Measurements from ENCODE around the gene AQP5.

The AQP5 gene

DNA sequence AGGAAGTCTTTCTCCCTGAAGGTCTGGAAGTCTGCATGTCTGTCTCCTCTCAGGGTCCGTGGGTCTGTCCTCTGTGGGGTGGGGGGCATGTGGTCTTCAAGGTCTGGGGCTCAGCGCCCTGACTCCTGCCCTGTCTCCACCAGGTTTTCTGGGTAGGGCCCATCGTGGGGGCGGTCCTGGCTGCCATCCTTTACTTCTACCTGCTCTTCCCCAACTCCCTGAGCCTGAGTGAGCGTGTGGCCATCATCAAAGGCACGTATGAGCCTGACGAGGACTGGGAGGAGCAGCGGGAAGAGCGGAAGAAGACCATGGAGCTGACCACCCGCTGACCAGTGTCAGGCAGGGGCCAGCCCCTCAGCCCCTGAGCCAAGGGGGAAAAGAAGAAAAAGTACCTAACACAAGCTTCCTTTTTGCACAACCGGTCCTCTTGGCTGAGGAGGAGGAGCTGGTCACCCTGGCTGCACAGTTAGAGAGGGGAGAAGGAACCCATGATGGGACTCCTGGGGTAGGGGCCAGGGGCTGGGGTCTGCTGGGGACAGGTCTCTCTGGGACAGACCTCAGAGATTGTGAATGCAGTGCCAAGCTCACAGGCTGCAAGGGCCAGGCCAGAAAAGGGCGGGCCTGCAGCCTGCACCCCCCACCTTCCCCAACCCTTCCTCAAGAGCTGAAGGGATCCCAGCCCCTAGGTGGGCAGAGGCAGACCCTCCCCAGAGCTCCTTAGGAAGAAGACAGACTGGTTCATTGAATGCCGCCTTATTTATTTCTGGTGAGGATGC is 3.4 kb downstream of the AQP5 start:
- no peak for DNase-seq (ENCODE audit: low spot score)

DNA sequence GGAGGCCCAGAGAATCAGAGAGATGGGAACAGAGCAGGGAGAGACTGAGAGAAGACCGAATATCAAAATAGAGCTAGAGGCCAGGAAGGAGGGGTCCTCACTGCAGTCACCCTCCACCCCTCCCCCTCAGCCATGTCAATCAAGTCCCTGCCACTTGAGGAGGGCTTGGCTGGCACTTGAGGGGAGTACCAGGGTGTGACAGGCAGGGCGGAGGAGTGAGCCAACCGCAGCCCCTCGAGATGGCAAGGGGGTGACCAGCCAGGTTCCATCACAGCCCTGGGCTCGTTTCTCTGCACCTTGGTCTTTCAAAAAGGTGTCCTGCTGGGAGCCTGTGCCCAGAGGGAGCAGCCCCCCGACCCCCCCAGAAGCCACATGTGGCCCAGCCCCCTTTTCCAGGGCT is 4.2 kb downstream of the AQP5 start:
- no peak for DNase-seq (ENCODE audit: low spot score)

DNA sequence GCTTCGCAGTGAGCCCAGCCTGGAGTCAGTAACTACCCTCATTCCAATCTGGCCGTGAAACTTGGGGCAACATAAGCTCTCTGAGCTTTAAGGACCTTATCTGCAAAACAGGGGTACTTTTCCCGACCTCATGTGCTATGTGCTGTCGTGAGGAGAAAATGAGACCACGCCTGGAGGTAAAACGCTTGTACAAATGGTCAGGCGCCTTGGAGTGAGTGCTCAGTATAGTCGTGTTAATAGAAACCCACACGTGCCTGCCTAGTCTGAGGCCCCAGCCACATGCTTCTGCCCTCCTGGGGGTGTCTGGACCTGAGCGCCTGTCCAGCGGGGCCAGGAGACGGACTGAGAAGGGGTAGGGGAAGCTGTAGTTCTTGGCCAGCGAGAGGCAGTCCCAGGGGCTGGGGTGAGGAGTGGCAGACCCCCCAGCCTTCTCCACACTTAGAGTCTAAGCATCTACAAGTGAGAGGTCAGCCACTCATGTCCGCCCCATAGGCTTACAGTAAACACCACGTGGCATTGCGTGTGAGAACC is 4.9 kb downstream of the AQP5 start:
- no peak for DNase-seq (ENCODE audit: low spot score)

DNA sequence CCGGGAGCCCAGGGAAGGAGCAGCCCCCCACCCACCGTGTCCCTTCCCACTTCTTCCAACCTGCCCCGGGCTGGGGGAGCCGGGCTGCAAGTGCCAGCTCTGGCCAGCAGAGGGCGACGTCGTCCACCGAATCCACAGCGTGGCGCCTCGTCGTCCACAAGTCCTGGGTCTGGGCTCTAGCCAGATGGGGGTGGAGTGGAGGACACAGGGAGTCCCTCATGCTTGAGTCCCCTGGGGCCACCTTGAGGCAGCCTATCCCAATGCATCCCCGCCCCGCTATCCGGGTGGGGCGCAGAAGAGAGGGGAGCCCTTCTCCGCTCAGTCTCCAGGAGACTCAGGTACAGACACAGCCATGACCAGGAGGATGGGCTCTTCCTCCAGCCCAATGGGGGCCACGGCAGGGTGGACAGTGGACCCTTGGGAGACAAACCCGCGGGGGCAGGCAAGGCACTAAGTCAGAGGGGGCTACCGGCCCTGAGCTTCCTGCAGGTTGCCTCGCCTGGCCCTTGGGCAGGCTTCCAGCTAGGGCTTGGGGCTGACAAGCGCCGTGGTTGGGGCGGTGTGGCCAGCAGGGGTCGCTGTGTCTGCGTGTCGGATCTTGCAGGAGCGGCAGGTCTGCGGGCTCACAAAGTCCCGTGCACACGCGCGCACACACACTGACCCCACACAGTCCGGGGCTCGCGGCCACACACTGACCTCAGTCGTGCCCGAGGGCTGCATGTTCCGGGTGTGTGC is 5.5 kb downstream of the AQP5 start:
- DNase-seq (ENCODE audit: low spot score) = peak; percentile 93

DNA sequence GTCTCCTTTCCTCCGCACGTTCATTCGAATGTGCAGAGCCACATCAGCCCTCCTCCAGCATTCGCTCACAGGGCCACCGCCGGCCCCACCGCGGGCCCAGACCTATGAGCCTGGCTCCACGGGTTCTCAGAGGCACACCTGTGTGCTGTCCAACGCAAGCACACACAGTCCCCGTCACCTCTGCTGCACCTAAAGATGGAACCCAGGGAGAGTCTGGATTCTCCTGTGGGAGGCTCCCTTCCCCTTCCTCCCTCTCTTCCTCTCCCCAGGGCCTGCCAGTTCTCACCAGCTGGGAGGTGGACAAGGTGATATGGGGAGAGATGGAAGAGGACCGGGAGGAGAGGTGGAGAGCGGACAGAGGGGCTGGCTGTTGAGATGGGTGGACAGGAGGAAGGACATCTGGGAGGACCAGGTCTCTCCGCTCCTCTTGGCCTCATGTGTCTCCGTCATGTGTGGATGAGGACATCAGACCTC is 6.1 kb downstream of the AQP5 start:
- no peak for DNase-seq (ENCODE audit: low spot score)

DNA sequence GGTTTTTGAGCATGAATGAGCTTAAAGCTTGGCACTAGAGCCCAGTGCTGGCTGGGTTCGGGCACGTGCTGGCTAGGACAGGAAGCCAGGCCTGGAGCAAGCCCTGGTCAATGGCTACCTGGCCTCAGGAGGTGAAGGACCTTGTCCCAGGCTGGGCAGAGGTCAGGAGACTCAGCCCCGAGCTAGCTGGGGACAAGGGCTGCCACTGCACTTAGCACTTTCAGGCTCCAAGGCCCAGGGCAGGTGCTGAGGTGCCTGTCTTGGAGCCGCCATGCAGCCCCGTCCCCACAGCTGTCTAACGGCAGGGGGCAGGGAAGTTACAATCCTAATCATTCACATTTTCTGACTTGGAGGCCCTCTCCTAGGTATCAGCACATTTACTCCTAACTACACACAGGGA is 6.8 kb downstream of the AQP5 start:
- DNase-seq (ENCODE audit: low spot score) = no peak

DNA sequence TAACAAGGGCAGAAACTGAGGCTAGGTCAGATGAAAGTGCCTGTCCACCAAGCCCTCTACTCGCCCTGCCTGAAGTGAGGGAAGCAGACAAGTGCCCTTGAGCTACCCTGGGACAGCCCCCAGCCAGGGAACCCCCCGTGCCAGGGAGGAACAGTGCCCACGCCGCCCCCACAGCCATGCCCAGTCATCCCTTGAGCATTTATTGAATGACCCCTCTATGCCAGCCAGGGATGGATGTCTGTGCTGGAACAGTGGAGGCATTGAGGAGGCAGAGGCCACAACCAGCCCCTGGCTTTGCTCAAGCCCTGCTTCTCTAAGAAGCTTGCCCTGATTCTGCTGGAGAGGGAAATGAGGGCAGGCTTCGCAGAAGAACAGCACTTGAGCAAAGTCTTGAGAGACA is 7.4 kb downstream of the AQP5 start:
- DNase-seq (ENCODE audit: low spot score) = no peak

DNA sequence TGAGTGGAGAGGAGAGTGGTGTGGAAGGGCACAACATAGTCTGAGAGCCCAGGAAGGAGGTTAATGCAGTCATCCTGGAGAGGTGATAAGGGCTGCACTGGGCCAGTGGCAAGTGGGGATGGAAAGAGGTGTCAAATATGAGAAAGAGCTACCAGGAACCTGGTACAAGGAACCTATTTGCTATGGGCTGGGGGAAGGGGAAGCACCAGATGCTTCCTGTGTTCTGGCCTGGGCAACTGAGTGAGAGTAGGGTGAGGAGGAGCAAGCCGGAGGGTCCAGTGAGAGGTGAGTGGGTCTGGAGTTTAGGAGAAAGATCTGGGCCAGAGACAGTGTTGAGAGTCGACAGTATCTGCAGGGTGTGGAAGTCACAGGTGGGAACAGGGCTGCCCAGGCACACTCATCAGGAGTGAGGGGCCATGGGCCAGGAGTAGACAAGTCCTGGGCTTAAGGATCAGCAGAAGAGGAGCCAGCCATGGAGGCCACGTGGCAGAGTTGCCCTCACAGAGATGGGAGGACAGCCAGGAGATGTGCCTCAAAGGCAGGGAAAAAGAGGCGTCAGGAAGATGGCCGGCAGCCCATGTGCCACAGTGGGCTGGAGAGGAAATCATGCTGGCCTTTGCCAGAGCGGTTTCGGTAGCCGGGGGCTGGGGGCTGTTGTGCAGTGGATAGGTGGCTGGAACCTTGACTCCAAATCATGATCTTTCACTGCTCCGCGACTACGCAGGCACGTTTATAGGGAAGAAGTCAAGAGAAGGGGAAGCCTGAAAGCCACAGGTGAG is 8.2 kb downstream of the AQP5 start:
- DNase-seq (ENCODE audit: low spot score) = no peak

DNA sequence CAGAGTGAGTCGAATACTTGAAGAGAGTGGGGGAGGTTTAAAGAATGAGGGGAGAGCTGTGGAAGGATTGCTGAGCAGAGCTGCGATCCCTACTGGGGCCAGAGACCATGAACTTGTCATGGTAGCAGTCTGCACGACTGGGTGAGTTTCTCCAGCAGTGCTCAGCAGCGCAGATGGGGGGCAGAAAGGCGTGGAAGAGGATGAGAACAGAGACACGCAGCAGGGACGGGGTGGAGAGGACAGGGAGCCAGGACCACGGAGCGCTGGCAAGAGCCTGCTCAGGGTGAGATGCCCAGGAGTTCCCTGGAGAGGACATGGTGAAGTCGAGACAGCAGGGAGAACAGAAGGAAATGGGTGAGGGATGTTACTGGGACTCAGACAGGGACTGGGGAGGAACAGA is 9.0 kb downstream of the AQP5 start:
- DNase-seq (ENCODE audit: low spot score) = no peak

DNA sequence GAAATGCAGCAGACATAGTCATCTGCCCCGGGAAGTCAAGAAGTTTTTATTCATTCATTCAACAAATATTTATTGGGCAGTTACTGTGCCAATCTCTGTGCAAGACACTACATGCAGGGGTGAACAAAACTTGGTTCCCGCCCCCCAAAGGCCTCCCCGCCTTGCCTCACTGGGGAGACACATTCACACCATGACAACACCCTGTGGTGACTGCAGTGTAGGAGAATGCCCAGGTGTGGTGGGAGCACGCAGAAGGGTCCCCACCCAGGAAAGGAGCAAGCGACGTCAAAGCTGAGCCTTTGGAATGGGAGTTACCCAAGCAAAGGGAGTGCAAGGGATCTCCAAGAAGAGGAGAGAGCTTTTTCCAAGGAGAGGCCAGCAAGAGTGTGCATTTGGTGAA is 9.5 kb downstream of the AQP5 start:
- DNase-seq (ENCODE audit: low spot score) = no peak

DNA sequence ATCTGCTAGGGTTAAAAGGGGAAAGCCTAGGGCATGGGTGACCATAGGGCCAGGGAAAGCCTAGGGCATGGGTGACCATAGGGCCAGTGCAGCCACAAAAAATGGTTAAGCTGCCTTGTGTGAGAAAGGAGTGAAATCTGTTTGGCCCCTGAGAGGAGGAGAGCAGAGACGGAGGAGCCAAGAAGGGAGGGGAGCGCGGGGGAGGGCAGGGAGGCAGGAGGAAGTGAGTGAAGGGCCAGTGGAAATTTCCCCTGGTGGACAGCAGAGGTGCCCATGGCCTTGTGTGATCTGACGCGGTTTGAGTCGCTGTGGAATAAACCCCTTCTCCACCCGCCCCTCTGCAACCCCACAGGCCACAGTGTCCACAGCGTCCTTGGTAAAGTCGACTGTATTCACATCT is 10.5 kb downstream of the AQP5 start:
- no peak for DNase-seq (ENCODE audit: low spot score)

DNA sequence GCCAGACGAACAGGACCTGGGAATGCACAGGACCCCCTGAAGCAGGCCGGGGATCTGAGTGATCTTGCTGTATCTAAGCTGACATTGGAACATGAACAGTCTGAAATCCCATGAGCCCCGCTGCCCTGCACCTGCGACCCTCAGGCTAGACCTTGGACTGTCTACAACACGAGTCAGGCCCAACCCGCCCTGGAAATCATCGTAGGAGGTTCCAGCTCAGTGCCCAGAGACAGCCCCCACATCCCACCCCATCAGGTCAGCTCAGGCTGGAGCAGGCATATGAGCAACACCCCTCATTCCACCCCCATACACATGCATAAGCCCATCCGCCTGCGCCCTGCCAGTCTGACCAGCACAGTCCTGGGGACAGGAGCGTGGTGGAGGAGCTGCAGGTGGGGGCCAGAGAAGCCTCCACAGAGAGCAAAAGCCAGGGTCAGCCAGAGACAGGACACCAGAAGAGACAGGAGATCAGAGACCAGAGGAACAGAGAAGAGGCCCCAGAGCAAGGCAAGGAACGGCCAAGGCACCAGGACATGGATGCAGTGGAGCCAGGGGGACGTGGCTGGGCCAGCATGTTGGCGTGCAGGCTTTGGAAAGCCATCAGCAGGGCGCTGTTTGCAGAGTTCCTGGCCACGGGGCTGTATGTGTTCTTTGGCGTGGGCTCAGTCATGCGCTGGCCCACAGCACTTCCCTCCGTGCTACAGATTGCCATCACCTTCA is 11.1 kb downstream of the AQP5 start, which contains the start of gene AQP6:
Gene AQP6, plus strand, starts transcription at position 307 of the 720 bp plus-strand sequence. Its CDS starts 227 bp downstream, at position 534.
- no peak for DNase-seq (ENCODE audit: low spot score)

DNA sequence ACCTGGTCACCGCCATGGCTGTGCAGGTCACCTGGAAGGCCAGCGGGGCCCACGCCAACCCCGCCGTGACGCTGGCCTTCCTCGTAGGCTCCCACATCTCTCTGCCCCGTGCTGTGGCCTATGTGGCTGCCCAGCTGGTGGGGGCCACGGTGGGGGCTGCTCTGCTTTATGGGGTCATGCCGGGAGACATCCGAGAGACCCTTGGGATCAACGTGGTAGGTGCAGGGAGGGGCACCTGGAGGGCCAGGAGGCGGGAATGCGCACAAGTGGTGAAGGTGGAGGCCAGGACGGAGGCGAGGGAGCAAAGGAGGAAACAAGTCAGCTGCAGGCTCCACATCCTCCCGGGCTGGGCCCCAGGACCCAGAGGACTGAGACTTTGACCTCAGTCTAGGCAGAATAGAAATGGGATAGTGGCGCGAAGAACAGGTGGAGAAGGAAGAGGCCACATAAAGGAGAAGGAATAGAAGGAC is 11.7 kb downstream of the AQP5 start:
- no peak for DNase-seq (ENCODE audit: low spot score)

DNA sequence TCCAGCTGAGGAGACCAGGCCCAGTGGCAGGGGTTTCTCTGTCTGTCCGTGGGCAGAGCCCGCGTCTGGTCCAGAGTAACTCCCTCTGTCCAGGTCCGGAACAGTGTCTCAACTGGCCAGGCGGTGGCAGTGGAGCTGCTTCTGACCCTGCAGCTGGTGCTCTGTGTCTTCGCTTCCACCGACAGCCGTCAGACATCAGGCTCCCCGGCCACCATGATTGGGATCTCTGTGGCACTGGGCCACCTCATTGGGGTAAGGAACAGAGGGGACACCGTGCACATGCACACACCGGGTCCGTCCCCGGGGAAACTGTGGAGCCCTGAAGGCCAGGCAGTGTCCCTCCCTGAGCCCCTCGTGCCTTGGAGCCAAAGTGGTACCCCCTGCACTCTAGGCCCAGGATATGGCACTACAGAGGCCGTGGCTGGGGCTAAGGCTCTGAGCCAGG is 12.6 kb downstream of the AQP5 start:
- DNase-seq (ENCODE audit: low spot score) = peak; percentile 85

DNA sequence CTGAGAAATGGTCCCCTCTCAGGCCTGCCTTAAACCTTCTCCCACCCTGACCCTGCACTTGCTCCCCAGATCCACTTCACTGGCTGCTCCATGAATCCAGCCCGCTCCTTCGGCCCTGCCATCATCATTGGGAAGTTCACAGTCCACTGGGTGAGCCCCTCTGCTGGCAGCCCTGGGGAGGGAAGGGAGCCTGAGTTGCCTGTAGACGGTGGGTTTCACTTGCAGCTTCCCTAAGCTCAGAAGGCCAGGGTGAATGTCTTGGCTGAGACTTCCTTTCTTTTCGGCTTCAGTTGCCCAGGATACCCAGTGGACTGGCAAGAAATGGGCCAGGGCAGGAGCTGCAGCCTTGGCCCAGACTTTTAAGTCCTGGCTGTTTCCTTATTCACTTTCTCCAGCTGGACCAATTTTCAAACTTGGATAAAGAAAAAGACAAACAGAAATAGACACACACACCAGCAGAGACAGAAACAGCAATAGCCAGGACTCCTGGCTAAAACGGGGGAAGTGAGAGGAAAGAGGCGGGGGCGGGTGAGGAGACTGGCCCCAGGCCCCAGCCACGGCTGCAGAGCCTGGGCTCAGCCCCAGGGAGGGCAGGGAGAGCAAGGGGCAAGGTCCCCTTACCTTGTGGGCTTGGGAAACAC is 13.1 kb downstream of the AQP5 start:
- DNase-seq (ENCODE audit: low spot score) = no peak

DNA sequence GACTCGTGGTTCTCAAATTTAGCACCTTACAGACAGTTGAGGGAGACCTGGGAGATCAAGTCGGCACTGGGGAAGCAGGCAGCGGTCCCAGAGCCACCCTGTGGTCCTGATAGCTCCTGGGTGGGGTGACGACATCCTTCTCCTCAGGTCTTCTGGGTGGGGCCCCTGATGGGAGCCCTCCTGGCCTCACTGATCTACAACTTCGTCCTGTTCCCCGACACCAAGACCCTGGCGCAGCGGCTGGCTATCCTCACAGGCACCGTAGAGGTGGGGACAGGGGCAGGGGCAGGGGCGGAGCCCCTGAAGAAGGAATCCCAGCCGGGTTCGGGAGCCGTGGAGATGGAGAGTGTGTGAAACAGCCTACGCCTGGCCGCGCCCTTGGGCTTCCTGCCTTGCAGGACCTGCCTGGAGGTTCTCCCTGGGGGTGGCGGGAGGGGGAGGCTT is 13.7 kb downstream of the AQP5 start:
- DNase-seq (ENCODE audit: low spot score) = no peak

DNA sequence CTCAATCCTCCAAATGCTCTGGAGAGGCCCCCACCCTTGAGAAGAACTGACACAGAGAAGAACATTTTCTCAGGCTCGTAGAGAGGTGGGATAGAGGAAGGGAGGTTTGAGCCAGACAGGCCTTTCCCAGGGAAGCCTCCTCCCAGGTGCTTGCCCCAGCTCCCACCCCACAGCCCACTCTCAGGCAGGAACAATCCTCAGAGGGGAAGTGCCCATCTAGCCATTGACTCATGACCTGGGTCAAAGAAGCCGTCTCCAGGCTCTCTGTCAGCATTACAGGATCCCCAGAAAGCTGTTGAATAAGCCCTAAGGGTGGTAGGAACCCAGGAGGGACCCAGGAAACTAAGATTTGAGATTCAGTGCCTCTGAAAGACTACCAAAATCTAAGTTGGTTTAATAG is 14.9 kb downstream of the AQP5 start:
- no peak for DNase-seq (ENCODE audit: low spot score)

DNA sequence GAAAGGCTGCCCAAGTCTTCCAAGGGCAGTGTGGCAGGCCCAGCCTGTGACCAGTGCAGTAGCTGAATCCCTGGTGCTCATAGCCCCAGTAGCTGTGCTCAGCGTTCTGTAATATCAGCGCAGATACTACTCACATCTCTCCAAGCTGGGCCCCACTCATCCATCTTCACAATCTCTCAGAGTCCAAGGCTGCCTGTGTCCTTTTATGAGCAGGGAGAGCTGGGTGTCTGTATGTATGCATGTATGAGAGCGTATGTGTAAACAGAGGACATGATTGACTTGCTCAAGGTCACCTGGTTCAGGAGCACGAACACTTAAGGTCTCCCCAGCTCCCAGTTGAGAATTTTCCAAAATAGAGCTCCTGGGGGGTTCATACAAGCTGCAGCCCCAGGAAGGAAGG is 16.5 kb downstream of the AQP5 start:
- no peak for DNase-seq (ENCODE audit: low spot score)

DNA sequence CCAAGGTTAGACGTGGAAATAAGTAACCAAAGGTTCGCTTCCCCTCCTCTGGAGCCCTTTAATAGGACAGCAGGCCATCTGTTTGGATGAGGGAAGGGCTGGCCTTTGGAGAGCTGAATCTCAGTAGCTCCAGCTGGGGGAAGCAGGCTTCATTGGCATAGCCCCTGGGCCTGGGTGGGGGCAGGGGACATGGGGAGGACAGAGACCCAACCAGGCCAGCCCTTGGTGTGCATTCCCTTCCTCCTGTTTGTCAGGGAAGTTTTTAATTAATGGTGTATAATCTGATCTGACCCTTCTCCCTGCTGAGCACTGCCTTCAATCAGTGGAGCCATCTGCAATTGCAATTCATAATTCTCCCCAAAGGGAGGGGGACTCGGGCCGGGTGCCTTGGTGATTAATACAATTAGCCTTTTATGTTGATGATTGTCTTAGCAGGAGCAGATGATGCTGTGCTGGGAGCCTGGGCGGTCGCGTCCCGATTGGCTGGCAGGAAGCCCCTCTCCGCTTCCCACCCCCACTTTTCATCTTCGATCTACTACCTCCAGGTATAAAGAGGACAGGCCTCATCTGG is 17.4 kb downstream of the AQP5 start:
- DNase-seq (ENCODE audit: low spot score) = no peak

DNA sequence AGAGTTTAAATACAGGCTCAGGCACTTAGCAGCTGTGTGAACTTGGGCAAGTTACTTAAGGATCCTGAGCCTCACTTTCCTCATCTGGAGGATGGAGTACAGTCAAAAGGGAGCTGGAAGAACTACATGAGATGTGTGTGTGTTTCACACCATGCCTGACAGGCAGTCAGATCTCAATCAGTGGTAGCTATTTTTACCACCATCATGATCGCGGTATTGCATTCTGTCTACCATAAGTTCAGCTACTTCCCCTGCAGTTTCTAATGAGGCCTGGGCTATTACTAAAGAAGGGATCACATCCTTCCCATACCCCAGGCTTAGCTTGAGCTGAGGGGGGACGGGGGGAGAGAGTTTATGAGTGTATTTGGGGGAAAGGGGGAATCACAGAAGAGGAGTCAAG is 18.1 kb downstream of the AQP5 start:
- DNase-seq (ENCODE audit: low spot score) = no peak
